ENCODE measurements around the gene RETSAT. TPM values are rescaled to one million over a fixed set of nuclear protein-coding genes. Genes with fewer than 3 reads are reported as not detected.

RETSAT gene
- total RNA-seq, 1 experiment from 2014 or later: 32.3 TPM

DNA sequence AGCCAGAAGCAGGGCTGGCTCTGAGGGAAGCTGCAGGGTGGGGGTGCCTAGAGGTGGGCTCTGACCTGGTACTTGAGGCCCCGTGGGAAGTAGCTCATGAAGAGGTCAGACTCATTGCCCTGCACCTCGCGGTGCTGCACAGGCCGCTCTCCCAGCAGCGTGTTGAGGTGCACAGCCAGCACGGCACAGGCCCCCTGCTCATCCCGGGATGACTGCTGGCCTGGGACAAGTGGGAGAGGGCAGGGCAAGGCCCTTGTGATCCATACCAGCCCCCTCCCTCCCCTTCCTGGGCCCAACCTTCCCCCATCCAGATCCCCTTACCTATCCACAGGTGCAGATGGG, 47.1 kb upstream of the RETSAT start:
- BruUV-seq (replicated peaks): no TSS peak
- Mint-ChIP-seq H3K27ac (ENCODE audit: unreplicated experiment) (no peak overlapping the region), H3K27me3 (ENCODE audit: insufficient read depth, unreplicated experiment) (no peaks in the 10 kb centered on the region), H3K4me1 (ENCODE audit: low read depth, unreplicated experiment) (peaks cover 5% of the 10 kb centered on the region), H3K36me3 (ENCODE audit: insufficient read depth, unreplicated experiment) (no peaks in the 10 kb centered on the region), H3K9me3 (ENCODE audit: unreplicated experiment) (peaks cover 21% of the 10 kb centered on the region), H3K4me3 (ENCODE audit: unreplicated experiment) (no peak overlapping the region)
- H3K4me3 ChIP-seq (ENCODE audit: low read depth, low read length): no peak overlapping the region
- H3K27me3 ChIP-seq (replicated peaks; ENCODE audit: control insufficient read depth, insufficient read depth, low read length): no peaks in the 10 kb centered on the region
- H3K36me3 ChIP-seq (ENCODE audit: control insufficient read depth, insufficient read depth, low read length): no peaks in the 10 kb centered on the region
- ChIA-PET POLR2A (no interaction called here), CTCF (no interaction called here)
- TF ChIP-seq, protein P1, sequence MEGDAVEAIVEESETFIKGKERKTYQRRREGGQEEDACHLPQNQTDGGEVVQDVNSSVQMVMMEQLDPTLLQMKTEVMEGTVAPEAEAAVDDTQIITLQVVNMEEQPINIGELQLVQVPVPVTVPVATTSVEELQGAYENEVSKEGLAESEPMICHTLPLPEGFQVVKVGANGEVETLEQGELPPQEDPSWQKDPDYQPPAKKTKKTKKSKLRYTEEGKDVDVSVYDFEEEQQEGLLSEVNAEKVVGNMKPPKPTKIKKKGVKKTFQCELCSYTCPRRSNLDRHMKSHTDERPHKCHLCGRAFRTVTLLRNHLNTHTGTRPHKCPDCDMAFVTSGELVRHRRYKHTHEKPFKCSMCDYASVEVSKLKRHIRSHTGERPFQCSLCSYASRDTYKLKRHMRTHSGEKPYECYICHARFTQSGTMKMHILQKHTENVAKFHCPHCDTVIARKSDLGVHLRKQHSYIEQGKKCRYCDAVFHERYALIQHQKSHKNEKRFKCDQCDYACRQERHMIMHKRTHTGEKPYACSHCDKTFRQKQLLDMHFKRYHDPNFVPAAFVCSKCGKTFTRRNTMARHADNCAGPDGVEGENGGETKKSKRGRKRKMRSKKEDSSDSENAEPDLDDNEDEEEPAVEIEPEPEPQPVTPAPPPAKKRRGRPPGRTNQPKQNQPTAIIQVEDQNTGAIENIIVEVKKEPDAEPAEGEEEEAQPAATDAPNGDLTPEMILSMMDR (IDR thresholded peaks at IDR 0.05; ENCODE audit: insufficient read depth in 1 of 2, low read depth in 1 of 2, low read length in 1 of 2, severe bottlenecking in 1 of 2, unreplicated experiment in 1 of 2): no peak
- H3K9me3 ChIP-seq: peaks cover 13% of the 10 kb centered on the region
- peaks cover 8% of the 10 kb centered on the region; the same call in 1 of the 2 replicates for H3K4me1 ChIP-seq
- intact Hi-C loops (cut with micrococcal nuclease; ENCODE audit: unreplicated experiment): no loop called here
- DNase-seq: no peak

DNA sequence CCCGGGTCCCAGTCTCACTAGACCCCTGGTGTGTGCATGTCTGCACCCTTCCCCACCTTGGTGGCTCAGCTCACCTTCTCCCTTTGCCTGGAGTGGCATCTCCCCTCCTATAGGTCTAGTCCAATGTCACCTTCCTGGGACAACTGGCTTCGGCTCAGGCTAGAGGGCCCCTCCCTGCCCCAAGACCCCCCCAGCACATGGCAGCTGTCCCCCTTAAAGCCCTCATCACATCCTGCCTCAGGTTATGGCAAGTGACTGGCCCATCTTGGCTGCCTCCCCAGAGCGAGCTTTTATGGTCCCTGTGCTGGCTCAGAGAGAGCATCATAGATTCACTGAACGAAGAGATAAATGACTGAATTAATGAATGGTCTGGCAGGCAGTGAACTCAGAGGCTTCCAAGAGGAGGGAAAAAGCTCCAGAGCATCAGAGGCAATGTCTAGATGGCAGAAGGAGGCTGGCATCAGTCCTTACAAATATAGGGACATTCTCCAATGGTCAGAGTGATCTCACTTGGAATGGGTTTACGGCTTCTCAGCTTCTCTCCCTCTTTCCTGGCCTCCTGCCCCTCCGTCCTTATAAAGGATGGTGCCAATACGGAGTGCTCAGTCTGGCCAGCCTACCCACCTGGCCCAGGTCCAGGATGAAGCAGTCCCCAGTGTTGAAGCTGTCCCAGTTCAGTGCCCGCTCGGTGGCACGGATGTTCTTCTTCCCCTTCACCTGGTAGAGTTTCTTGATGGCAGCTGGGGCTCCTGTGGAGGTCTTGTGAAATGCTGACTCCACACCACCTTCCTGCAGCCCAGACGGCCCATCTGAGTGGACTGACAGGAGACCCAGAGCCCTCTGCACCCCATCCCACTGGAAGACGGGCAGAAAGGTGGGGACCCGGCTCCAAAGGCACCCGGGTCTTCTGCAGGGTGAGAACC, 46.5 kb upstream of the RETSAT start:
- Mint-ChIP-seq H3K4me1 (ENCODE audit: low read depth, unreplicated experiment) (peaks cover 7% of the 10 kb centered on the region), H3K36me3 (ENCODE audit: insufficient read depth, unreplicated experiment) (no peaks in the 10 kb centered on the region), H3K9me3 (ENCODE audit: unreplicated experiment) (peaks cover 21% of the 10 kb centered on the region), H3K4me3 (ENCODE audit: unreplicated experiment) (no peak overlapping the region), H3K27ac (ENCODE audit: unreplicated experiment) (no peak overlapping the region), H3K27me3 (ENCODE audit: insufficient read depth, unreplicated experiment) (no peaks in the 10 kb centered on the region)
- CTCF ChIA-PET: interaction anchor here (1.1 kb wide), 1 partner anchor 333 kb away, joined by 3 read pairs; no protein-coding TSS in a partner anchor
- TF ChIP-seq, protein P1 (IDR thresholded peaks at IDR 0.05; ENCODE audit: insufficient read depth in 1 of 2, low read depth in 1 of 2, low read length in 1 of 2, severe bottlenecking in 1 of 2, unreplicated experiment in 1 of 2): no peak
- H3K36me3 ChIP-seq (ENCODE audit: control insufficient read depth, insufficient read depth, low read length): no peaks in the 10 kb centered on the region
- POLR2A ChIA-PET: no interaction called here
- no TSS peak for BruUV-seq (replicated peaks)
- H3K4me1 ChIP-seq: peaks cover 8% of the 10 kb centered on the region; the same call in 1 of the 2 replicates
- no peaks in the 10 kb centered on the region for H3K27me3 ChIP-seq (replicated peaks; ENCODE audit: control insufficient read depth, insufficient read depth, low read length)
- DNase-seq: no peak
- no peak overlapping the region for H3K4me3 ChIP-seq (ENCODE audit: low read depth, low read length)
- intact Hi-C loops (cut with micrococcal nuclease; ENCODE audit: unreplicated experiment): no loop called here
- H3K9me3 ChIP-seq: peaks cover 13% of the 10 kb centered on the region

DNA sequence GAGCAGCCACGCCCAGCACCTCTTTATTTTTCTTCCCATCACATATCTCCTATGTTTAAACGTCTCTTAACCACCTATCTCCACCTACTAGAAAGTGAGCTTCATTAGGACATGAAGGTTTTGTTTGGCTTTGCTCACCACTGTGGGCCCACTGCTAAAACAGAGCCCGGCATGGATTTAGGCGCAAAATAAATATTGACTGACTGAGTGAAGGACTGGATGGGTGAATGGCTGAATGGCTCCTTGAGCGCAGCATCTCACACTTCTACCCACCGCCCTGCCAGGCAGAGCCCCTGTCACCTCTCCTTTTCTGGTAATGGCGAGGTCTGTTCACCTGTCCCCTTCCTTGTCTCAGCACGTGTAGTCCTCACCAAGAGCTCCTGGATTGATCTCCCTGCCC, 45.7 kb upstream of the RETSAT start:
- intact Hi-C loops (cut with micrococcal nuclease; ENCODE audit: unreplicated experiment): no loop called here
- no TSS peak for BruUV-seq (replicated peaks)
- Mint-ChIP-seq H3K4me3 (ENCODE audit: unreplicated experiment) (no peak overlapping the region), H3K9me3 (ENCODE audit: unreplicated experiment) (peaks cover 21% of the 10 kb centered on the region), H3K36me3 (ENCODE audit: insufficient read depth, unreplicated experiment) (no peaks in the 10 kb centered on the region), H3K27ac (ENCODE audit: unreplicated experiment) (no peak overlapping the region), H3K4me1 (ENCODE audit: low read depth, unreplicated experiment) (peaks cover 7% of the 10 kb centered on the region), H3K27me3 (ENCODE audit: insufficient read depth, unreplicated experiment) (no peaks in the 10 kb centered on the region)
- ChIA-PET POLR2A (interaction anchor here (0.6 kb wide), 1 partner anchor 152 kb away, joined by 9 read pairs; no protein-coding TSS in a partner anchor), CTCF (interaction anchor here (1.1 kb wide), 1 partner anchor 333 kb away, joined by 3 read pairs; no protein-coding TSS in a partner anchor)
- Histone ChIP-seq H3K36me3 (ENCODE audit: control insufficient read depth, insufficient read depth, low read length) (no peaks in the 10 kb centered on the region), H3K4me3 (ENCODE audit: low read depth, low read length) (no peak overlapping the region), H3K4me1 (peaks cover 8% of the 10 kb centered on the region; the same call in 1 of the 2 replicates), H3K27me3 (replicated peaks; ENCODE audit: control insufficient read depth, insufficient read depth, low read length) (no peaks in the 10 kb centered on the region), H3K9me3 (peaks cover 13% of the 10 kb centered on the region)
- no peak for DNase-seq
- TF ChIP-seq, protein P1 (IDR thresholded peaks at IDR 0.05; ENCODE audit: insufficient read depth in 1 of 2, low read depth in 1 of 2, low read length in 1 of 2, severe bottlenecking in 1 of 2, unreplicated experiment in 1 of 2): no peak
